Endothelial cell of umbilical vein (primary cell): ENCODE data around the gene POLR2J. TPM values are rescaled to one million over a fixed set of nuclear protein-coding genes. Genes with fewer than 3 reads are reported as not detected.

ENCODE experiments used
- BruUV-seq: library from RNA; stranded (reverse); fragments of 400-500 nt; replicated peaks from 2 replicates; lab custom pipeline; 2021; lab: Mats Ljungman, UMichigan
- CTCF ChIA-PET: fragments of 300-600, 350-600 bp; sonication (Branson Sonifier 250); formaldehyde crosslinking; loops from one replicate; lab custom pipeline; 2021; ENCODE audit warnings: antibody characterized with exemption, inconsistent platforms; lab: Charles Lee
- POLR2A ChIA-PET: fragments of 300-600, 350-600 bp; sonication (Branson Sonifier 250); formaldehyde crosslinking; loops from one replicate; lab custom pipeline; 2021; ENCODE audit warnings: antibody characterized with exemption, inconsistent platforms; lab: Charles Lee
- DNase-seq: peaks from one replicate; pipeline ENCODE4 v3.0.0-alpha.2; 2011; ENCODE audit warnings: low read depth, low spot score
- FAIRE-seq: peaks from 2 replicates; lab custom pipeline; 2011; peaks lifted over from hg19 to GRCh38; lab: Jason Lieb, UNC
- H2AFZ ChIP-seq: 2 replicates; pipeline ENCODE4 v1.6.0; 2012; ENCODE audit warnings: low read depth, low read length, control low read depth, inconsistent platforms
- H3K27ac ChIP-seq: 2 replicates; pipeline ENCODE4 v1.5.1; 2011; ENCODE audit warnings: low read depth, mild to moderate bottlenecking, control low read depth, low read length, moderate library complexity; ENCODE audit not compliant: insufficient read depth
- H3K27me3 ChIP-seq, 2 experiments: 2 replicates each; pipeline versions ENCODE4 v1.6.0 to v1.6.1; 2011; ENCODE audit warnings: low read length in 2 of 2, mixed read lengths in 1 of 2; ENCODE audit not compliant: control insufficient read depth in 2 of 2, insufficient read depth in 2 of 2
- H3K36me3 ChIP-seq, 2 experiments: 2 replicates in 1 of 2; 3 replicates in 1 of 2; pipeline ENCODE4 v1.5.1; 2011; ENCODE audit warnings: low read length in 2 of 2, mild to moderate bottlenecking in 1 of 2, moderate library complexity in 1 of 2; ENCODE audit not compliant: control insufficient read depth in 2 of 2, insufficient read depth in 2 of 2; ENCODE audit errors: extremely low read depth in 1 of 2
- H3K4me1 ChIP-seq: 3 replicates; pipeline ENCODE4 v1.5.1; 2011; ENCODE audit warnings: mild to moderate bottlenecking, low read length; ENCODE audit not compliant: control insufficient read depth, insufficient read depth; ENCODE audit errors: extremely low read depth
- H3K4me2 ChIP-seq: 2 replicates; pipeline ENCODE4 v1.6.1; 2011; ENCODE audit warnings: low read length, control low read depth, mixed read lengths; ENCODE audit not compliant: insufficient read depth
- H3K4me3 ChIP-seq, 3 experiments: fragments of 200-600 bp in 1 of 3; sonication (generic), shearing (Covaris generic) in 1 of 3; replicated peaks in 1 of 3; 2 replicates each; pipeline ENCODE4 v1.5.1; 2011 to 2016; ENCODE audit warnings: control low read depth in 3 of 3, low read length in 3 of 3, mild to moderate bottlenecking in 2 of 3, inconsistent platforms in 1 of 3, low read depth in 1 of 3, moderate library complexity in 1 of 3; ENCODE audit not compliant: insufficient read depth in 1 of 3
- H3K79me2 ChIP-seq: 2 replicates; pipeline ENCODE4 v1.6.0; 2012; ENCODE audit warnings: low read length, inconsistent platforms; ENCODE audit not compliant: control insufficient read depth, insufficient read depth
- H3K9ac ChIP-seq: replicated peaks from 2 replicates; pipeline ENCODE3; 2011; ENCODE audit warnings: low read length, control low read depth; ENCODE audit not compliant: insufficient read depth; ENCODE audit errors: extremely low read depth
- H3K9me1 ChIP-seq: replicated peaks from 3 replicates; pipeline ENCODE4 v1.6.0; 2011; ENCODE audit warnings: mild to moderate bottlenecking, low read length; ENCODE audit not compliant: control insufficient read depth, insufficient read depth; ENCODE audit errors: extremely low read depth
- H3K9me3 ChIP-seq: replicated peaks from 2 replicates; pipeline ENCODE4 v1.5.1; 2012; ENCODE audit warnings: low read length, inconsistent platforms; ENCODE audit not compliant: control insufficient read depth, insufficient read depth
- H4K20me1 ChIP-seq: replicated peaks from 2 replicates; pipeline ENCODE3; 2011; ENCODE audit warnings: mild to moderate bottlenecking, low read length; ENCODE audit not compliant: control insufficient read depth, insufficient read depth; ENCODE audit errors: extremely low read depth
- EZH2 ChIP-seq: IDR thresholded peaks from 2 replicates; pipeline ENCODE4 v1.6.1; 2012; ENCODE audit warnings: borderline replicate concordance, low read depth, mild to moderate bottlenecking, moderate library complexity, low read length, inconsistent platforms; ENCODE audit not compliant: severe bottlenecking
- FOS ChIP-seq: IDR thresholded peaks from 2 replicates; pipeline ENCODE4 v1.6.1; 2011; ENCODE audit warnings: mild to moderate bottlenecking, low read length, moderate library complexity, borderline replicate concordance; ENCODE audit not compliant: insufficient read depth
- GATA2 ChIP-seq: IDR thresholded peaks from 2 replicates; pipeline ENCODE4 v1.7.0; 2011; ENCODE audit warnings: low read depth, mild to moderate bottlenecking, moderate library complexity, mixed read lengths, low read length; ENCODE audit not compliant: insufficient read length, insufficient read depth
- JUN ChIP-seq: IDR thresholded peaks from 2 replicates; pipeline ENCODE4 v1.6.1; 2011; ENCODE audit warnings: borderline replicate concordance, low read depth; ENCODE audit not compliant: insufficient read length, insufficient read depth
- MYC ChIP-seq: IDR thresholded peaks from one replicate; pipeline ENCODE4 v1.6.1; 2011; ENCODE audit warnings: mild to moderate bottlenecking, low read depth, low read length
- POLR2A ChIP-seq: IDR thresholded peaks from 2 replicates; pipeline ENCODE4 v1.6.1; 2012; ENCODE audit warnings: low read depth, mild to moderate bottlenecking, control low read depth, low read length
- POLR2AphosphoS5 ChIP-seq: IDR thresholded peaks from 2 replicates; pipeline ENCODE4 v1.6.1; 2012; ENCODE audit warnings: low read depth, mild to moderate bottlenecking, control low read depth, low read length, moderate library complexity; ENCODE audit not compliant: insufficient read depth
- dilution Hi-C: fragments of 300-500 bp; cut with MboI; formaldehyde crosslinking; loops from one replicate; pipeline ENCODE4 v1.15.0; 2019; ENCODE audit warnings: low sequenced_read_pairs; ENCODE audit not compliant: extremely low pct_ligation_motif_present
- intact Hi-C: fragments of 100-400 bp; cut with micrococcal nuclease; formaldehyde crosslinking; loops from one replicate; pipeline ENCODE4 v1.10.0; 2022
- polyA plus RNA-seq, 4 experiments: library from polyadenylated mRNA; depleted of rRNA in 3 of 4; stranded (reverse) in 3 of 4; unstranded in 1 of 4; fragments of >200 nt; gene quantifications; 2 replicates each; pipeline versions ENCODE4 v1.2.1 to v1.2.3, GENCODE V29; 2011 to 2012; ENCODE audit warnings: missing spikeins in 1 of 4
- total RNA-seq: library from RNA; stranded (reverse); gene quantifications from 2 replicates; pipeline ENCODE4 v1.2.3, GENCODE V29; 2021
- TF ChIP-seq, protein P1 (sequence below), 2 donors: IDR thresholded peaks; 1 replicate in 1 of 2; 2 replicates in 1 of 2; pipeline ENCODE4 v1.5.1; 2011; ENCODE audit warnings: low read length in 2 of 2, mild to moderate bottlenecking in 2 of 2, moderate library complexity in 2 of 2, control low read depth in 1 of 2, inconsistent platforms in 1 of 2, low read depth in 1 of 2; ENCODE audit not compliant: insufficient read depth in 1 of 2; ENCODE audit errors: extremely low read depth in 1 of 2
- TF ChIP-seq, protein P2 (sequence below): IDR thresholded peaks from 2 replicates; pipeline ENCODE4 v1.6.1; 2011; ENCODE audit not compliant: insufficient read depth, insufficient read length

Gene POLR2J
- total and polyA plus RNA-seq, 2 donors (not counting 3 experiments of a cell fraction or from before 2014, with no cell fraction given): 48.7 to 93.6 TPM

DNA sequence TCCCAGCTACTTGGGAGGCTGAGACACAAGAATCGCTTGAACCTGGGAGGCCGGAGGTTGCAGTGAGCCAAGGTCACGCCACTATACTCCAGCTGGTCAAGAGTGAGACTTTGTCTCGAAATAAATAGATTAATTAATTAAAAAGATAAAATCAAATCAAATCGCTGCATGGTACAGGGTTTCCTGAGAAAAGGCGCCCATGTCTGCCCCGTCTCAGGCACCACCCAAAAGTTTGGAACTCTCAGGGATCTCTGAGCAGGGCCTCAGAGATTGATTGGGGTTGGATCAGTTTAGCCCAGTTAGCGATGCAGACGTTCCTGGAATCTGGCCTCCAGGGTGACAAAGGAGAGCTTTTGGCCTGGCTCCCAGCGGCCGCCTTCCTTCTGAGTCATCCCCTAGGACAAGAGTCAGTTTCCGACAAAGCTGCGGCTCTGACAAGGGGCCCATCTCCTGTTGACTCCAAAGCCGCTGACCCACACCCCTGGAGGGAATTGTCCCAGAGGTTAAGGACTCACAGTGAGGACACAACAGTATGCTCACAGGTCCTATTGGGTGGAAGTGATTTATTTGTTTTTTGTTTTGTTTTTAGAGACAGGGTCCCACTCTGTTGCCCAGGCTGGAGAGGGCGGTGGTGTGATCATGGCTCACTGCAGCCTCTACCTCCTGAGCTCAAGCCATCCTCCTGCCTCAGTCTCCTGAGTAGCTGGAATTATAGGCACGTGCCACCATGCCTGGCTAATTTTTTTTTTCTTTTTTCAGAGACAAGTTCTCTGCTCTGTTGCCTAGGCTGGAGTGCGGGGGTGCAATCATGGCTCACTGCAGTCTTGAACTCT lies 38.5 kb downstream of the POLR2J start:
- DNase-seq (peak; percentile 93), FAIRE-seq (peak; percentile 99)
- dilution Hi-C loops (no loop called here), intact Hi-C loops (no loop called here)
- H3K79me2 ChIP-seq: peaks cover 4% of the 10 kb centered on the region
- H3K4me3 ChIP-seq: no peak overlapping the region
- H3K9ac ChIP-seq: peak overlapping the region; percentile 25
- BruUV-seq: no TSS peak
- no peak overlapping the region for H3K4me2 ChIP-seq
- H3K9me3 ChIP-seq: no peaks in the 10 kb centered on the region
- H4K20me1 ChIP-seq: no peaks in the 10 kb centered on the region
- TF ChIP-seq MYC (no peak), POLR2A (no peak), POLR2AphosphoS5 (peak; percentile 64), JUN (peak; percentile 72), FOS (peak; percentile 93), EZH2 (no peak), GATA2 (no peak)
- TF ChIP-seq, protein P1, sequence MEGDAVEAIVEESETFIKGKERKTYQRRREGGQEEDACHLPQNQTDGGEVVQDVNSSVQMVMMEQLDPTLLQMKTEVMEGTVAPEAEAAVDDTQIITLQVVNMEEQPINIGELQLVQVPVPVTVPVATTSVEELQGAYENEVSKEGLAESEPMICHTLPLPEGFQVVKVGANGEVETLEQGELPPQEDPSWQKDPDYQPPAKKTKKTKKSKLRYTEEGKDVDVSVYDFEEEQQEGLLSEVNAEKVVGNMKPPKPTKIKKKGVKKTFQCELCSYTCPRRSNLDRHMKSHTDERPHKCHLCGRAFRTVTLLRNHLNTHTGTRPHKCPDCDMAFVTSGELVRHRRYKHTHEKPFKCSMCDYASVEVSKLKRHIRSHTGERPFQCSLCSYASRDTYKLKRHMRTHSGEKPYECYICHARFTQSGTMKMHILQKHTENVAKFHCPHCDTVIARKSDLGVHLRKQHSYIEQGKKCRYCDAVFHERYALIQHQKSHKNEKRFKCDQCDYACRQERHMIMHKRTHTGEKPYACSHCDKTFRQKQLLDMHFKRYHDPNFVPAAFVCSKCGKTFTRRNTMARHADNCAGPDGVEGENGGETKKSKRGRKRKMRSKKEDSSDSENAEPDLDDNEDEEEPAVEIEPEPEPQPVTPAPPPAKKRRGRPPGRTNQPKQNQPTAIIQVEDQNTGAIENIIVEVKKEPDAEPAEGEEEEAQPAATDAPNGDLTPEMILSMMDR (IDR thresholded peaks at IDR 0.05; ENCODE audit: extremely low read depth in 1 of 2, insufficient read depth in 1 of 2, low read depth in 1 of 2, low read length in 2 of 2): no peak
- TF ChIP-seq, protein P2, sequence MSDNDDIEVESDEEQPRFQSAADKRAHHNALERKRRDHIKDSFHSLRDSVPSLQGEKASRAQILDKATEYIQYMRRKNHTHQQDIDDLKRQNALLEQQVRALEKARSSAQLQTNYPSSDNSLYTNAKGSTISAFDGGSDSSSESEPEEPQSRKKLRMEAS: no peak
- no peaks in the 10 kb centered on the region for H3K27me3 ChIP-seq
- no peak overlapping the region for H2AFZ ChIP-seq
- peak overlapping the region; percentile 70 for H3K27ac ChIP-seq
- H3K9me1 ChIP-seq: no peaks in the 10 kb centered on the region
- POLR2A ChIA-PET: interaction anchor here (1.3 kb wide), 1 partner anchor 10 kb away, joined by 3 read pairs; no protein-coding TSS in a partner anchor
- CTCF ChIA-PET: interaction anchor here (0.7 to 2.7 kb wide), 5 partner anchors 10 to 161 kb away, joined by 3 to 13 read pairs (median 3); partner anchors contain the start of genes ALKBH4 and LRWD1
- peaks cover 2 to 9% of the 10 kb centered on the region in 2 experiments for H3K36me3 ChIP-seq
- peaks cover 13% of the 10 kb centered on the region for H3K4me1 ChIP-seq
